ENCODE data around the gene MTMR2. TPM values are rescaled to one million over a fixed set of nuclear protein-coding genes. Genes with fewer than 3 reads are reported as not detected.

MTMR2 gene
- total and polyA plus RNA-seq, 9 of the 15 experiments (the other 6 are each of a cell fraction or from before 2014, with no cell fraction given): 12.6 to 35.8 (median 25.2) TPM

DNA sequence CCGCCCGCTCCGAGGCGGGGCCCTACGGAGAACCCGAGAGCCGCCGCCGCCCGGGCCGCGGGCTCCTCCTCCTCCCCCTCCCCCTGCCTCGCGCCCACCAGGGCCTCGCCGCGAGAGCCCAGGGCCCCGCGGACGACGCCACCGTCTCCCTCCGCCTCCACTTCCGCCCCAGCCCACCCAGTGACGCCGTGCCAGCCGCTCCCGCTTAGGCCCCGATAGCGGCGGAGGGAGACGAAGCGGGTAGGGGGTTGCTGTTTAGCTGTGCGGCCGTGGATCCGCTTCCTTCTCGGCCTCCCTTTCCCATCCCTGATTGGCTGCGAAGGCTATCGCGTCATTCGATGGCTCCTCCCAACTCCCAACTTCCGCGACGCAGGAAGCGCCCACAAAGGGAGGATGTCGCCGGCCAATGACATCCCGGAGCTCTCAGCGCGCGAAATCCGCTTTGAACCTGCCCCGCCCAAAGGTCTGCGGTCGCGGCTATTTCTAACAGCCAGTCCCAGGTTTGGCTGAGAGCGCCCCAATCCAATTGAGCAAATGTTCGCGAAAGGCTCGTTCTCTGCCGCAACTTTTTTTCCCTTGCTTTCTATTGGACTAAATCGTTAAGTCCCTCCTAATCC, 134.3 kb downstream of the MTMR2 start, which contains the start of gene FAM76B (continued):
- TF ChIP-seq, protein P1, sequence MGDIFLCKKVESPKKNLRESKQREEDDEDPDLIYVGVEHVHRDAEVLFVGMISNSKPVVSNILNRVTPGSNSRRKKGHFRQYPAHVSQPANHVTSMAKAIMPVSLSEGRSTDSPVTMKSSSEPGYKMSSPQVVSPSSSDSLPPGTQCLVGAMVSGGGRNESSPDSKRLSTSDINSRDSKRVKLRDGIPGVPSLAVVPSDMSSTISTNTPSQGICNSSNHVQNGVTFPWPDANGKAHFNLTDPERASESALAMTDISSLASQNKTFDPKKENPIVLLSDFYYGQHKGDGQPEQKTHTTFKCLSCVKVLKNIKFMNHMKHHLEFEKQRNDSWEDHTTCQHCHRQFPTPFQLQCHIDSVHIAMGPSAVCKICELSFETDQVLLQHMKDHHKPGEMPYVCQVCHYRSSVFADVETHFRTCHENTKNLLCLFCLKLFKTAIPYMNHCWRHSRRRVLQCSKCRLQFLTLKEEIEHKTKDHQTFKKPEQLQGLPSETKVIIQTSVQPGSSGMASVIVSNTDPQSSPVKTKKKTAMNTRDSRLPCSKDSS (IDR thresholded peaks at IDR 0.05; ENCODE audit: low read depth, partially characterized antibody): no peak

DNA sequence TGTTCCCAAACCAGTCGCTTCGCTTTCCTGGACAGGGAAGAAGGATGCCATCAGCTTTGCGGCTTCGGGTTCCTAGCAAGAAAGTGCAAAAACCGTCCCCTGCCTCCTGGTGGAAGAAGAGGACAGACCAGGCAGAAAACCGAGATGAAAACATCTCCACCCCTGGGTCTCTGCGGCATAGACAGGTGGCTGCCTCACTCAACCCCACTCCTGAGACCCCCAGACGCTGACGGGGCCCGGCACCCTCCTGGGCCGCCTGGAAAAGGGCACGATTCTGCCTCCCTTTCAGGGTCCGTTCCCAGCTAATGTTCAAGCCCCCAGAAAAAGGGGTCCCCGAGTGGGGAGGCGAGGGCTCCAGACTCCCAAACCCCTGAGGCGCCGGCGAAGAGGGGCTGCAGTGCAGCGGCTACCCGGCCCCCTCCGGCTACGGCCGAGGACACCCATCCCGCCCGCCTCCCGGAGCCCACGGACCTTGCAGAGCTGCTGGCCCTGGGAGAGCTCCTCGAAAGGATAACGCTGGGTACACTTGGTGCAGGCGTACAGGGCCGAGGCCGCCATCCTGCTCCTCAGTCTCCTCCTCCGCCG, 134.9 kb downstream of the MTMR2 start:
- Histone ChIP-seq H3K27ac (ENCODE audit: extremely low read depth, low read depth, low read length) (peak overlapping the region; percentile 99), H3K4me1 (replicated peaks in 1 of 2; ENCODE audit: control insufficient read depth in 2 of 2, insufficient read depth in 2 of 2, low read length in 2 of 2) (peaks cover 4 to 9% of the 10 kb centered on the region in 2 experiments; a peak in 4 of 5 replicates), H3K9me1 (ENCODE audit: control insufficient read depth, insufficient read depth, low read length) (no peaks in the 10 kb centered on the region), H3K4me3 (peak overlapping the region; percentile 88), H3K36me3 (ENCODE audit: control insufficient read depth, insufficient read depth, low read length) (peaks cover 48% of the 10 kb centered on the region), H3K27me3 (ENCODE audit: control insufficient read depth in 2 of 2, insufficient read depth in 2 of 2, low read length in 2 of 2) (no peaks in the 10 kb centered on the region), H3K9ac (ENCODE audit: insufficient read depth in 1 of 2, low read depth in 2 of 2, low read length in 2 of 2) (peak overlapping the region; percentile 96 to 99), H2AFZ (ENCODE audit: low read depth, low read length) (peak overlapping the region; percentile 89), H3K9me3 (replicated peaks; ENCODE audit: control insufficient read depth, insufficient read depth, low read depth, low read length) (no peaks in the 10 kb centered on the region), H4K20me1 (replicated peaks; ENCODE audit: control insufficient read depth, insufficient read depth, low read length) (peaks cover 6% of the 10 kb centered on the region; the same call in 1 of the 2 replicates), H3K4me2 (ENCODE audit: insufficient read depth, low read length) (peak overlapping the region; percentile 95), H3K79me2 (ENCODE audit: control insufficient read depth, insufficient read depth, low read length) (peaks cover 62% of the 10 kb centered on the region)
- in situ Hi-C loops (cut with MboI): no loop called here
- FAIRE-seq: no peak
- intact Hi-C loops (cut with micrococcal nuclease): no loop called here
- ChIA-PET CTCF (ENCODE audit: low intra/inter-chr PET ratio) (interaction anchor here (0.6 kb wide), 1 partner anchor 637 kb away, joined by 4 read pairs; no protein-coding TSS in a partner anchor), POLR2A (interaction anchor here (0.5 to 3.8 kb wide), 16 partner anchors 9 to 745 kb away, joined by 3 to 20 read pairs (median 3); no protein-coding TSS in a partner anchor)
- no TSS peak for BruUV-seq (replicated peaks)
- 1% methylated on average over 30 of the region's 34 CpGs for WGBS (ENCODE audit: insufficient coverage, low coverage, missing lambda C conversion rate)
- ATAC-seq: no peak
- peak; percentile 21 to 40 (median 31) for DNase-seq (ENCODE audit: extremely low read depth in 1 of 4, low spot score in 3 of 4)
- TF ChIP-seq, protein P2, sequence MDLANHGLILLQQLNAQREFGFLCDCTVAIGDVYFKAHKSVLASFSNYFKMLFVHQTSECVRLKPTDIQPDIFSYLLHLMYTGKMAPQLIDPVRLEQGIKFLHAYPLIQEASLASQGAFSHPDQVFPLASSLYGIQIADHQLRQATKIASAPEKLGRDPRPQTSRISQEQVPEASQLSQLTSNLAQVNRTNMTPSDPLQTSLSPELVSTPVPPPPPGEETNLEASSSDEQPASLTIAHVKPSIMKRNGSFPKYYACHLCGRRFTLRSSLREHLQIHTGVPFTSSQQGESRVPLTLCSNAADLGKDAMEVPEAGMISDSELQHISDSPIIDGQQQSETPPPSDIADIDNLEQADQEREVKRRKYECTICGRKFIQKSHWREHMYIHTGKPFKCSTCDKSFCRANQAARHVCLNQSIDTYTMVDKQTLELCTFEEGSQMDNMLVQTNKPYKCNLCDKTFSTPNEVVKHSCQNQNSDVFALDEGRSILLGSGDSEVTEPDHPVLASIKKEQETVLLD (IDR thresholded peaks at IDR 0.05): no peak
- TF ChIP-seq, protein P3, sequence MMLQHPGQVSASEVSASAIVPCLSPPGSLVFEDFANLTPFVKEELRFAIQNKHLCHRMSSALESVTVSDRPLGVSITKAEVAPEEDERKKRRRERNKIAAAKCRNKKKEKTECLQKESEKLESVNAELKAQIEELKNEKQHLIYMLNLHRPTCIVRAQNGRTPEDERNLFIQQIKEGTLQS (IDR thresholded peaks at IDR 0.05): no peak
- TF ChIP-seq, protein P3 (CRISPR knock-in tag; conservative IDR thresholded peaks at IDR 0.05): 0 out of 2 replicates have a peak, but pooled peaks have one; percentile 31
- TF ChIP-seq ZNF431 (CRISPR knock-in tag; IDR thresholded peaks at IDR 0.05) (peak; percentile 19; the same call in 1 of the 2 replicates), MYBL2 (IDR thresholded peaks at IDR 0.05; ENCODE audit: low read depth) (no peak), MYBL2 (CRISPR knock-in tag; IDR thresholded peaks at IDR 0.05; ENCODE audit: borderline replicate concordance) (no peak)
- TF ChIP-seq, protein P4, sequence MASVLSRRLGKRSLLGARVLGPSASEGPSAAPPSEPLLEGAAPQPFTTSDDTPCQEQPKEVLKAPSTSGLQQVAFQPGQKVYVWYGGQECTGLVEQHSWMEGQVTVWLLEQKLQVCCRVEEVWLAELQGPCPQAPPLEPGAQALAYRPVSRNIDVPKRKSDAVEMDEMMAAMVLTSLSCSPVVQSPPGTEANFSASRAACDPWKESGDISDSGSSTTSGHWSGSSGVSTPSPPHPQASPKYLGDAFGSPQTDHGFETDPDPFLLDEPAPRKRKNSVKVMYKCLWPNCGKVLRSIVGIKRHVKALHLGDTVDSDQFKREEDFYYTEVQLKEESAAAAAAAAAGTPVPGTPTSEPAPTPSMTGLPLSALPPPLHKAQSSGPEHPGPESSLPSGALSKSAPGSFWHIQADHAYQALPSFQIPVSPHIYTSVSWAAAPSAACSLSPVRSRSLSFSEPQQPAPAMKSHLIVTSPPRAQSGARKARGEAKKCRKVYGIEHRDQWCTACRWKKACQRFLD (CRISPR knock-in tag; IDR thresholded peaks at IDR 0.05): peak; percentile 9; the same call in 1 of the 2 replicates
